Nephron progenitor cell (in vitro differentiated cells): ENCODE results near the gene NKX2-3.

Experiments used
- DNase-seq: peaks from one replicate; pipeline ENCODE4 v3.0.0; 2021
- H3K27ac Mint-ChIP-seq: 2 replicates; pipeline ENCODE4 v1.8.0; 2021; ENCODE audit warnings: mild to moderate bottlenecking, moderate library complexity, mixed read lengths
- H3K27me3 Mint-ChIP-seq: 2 replicates; pipeline ENCODE4 v1.8.0; 2021; ENCODE audit warnings: mild to moderate bottlenecking, low read depth, mixed read lengths; ENCODE audit not compliant: poor library complexity
- H3K36me3 Mint-ChIP-seq: 2 replicates; pipeline ENCODE4 v1.8.0; 2021; ENCODE audit warnings: low read depth, mixed read lengths
- H3K4me1 Mint-ChIP-seq: 2 replicates; pipeline ENCODE4 v1.8.0; 2021; ENCODE audit warnings: mixed read lengths
- H3K4me3 Mint-ChIP-seq: 2 replicates; pipeline ENCODE4 v1.8.0; 2021; ENCODE audit warnings: mild to moderate bottlenecking, moderate library complexity, mixed read lengths
- H3K9me3 Mint-ChIP-seq: 2 replicates; pipeline ENCODE4 v1.8.0; 2021; ENCODE audit warnings: mild to moderate bottlenecking, moderate library complexity, mixed read lengths
- TF ChIP-seq, protein P1 (sequence below): fragments of 200-600 bp; sonication (generic); IDR thresholded peaks from 2 replicates; pipeline ENCODE4 v1.5.0; 2021; ENCODE audit warnings: antibody characterized with exemption

NKX2-3 gene

DNA sequence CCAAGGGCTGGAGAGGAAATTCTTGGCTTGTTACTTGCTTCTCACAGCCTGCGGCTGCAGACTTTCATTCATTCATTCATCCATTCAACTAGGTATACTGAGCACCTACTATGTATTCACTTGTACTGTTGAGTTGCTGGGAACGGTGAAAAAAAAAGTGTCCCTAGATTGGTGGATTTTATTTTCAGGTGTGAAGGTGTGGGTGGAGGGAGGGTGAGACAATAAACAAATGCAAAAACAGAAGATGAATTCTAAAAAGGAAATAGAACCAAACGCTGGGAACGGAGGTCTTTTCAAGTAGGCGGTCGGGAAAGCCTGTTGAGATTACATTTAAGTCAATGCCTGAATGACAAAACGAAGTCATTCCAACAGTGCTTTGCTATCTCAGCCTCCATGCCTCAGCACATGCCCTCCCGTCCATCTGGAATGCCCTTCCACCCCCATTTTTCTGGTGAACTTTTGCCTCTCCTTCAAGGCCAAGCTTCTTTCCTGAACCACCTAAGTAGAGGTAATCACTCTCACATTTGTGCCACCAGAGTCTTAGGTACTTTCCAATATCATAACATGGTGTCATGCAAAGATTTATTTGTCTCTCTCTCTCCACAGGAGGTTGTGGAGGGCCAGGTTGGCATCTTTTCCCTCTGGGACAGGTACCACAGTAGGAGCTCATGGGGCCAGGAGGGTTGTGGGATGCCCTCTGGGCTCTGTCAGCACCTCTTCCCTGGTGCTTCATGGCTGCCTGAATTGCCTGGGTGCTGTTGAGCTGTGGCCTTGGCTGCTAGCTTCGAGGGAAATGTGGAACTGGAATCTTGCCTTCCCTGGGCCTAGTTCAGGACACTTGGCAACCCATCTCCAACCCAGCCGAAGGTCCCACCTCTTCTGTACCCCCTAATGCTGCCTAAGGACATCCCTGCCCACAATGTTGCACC is 5.5 kb downstream of the NKX2-3 start:
- no peak overlapping the region for H3K4me3 Mint-ChIP-seq
- no peak overlapping the region for H3K27ac Mint-ChIP-seq
- TF ChIP-seq, protein P1, sequence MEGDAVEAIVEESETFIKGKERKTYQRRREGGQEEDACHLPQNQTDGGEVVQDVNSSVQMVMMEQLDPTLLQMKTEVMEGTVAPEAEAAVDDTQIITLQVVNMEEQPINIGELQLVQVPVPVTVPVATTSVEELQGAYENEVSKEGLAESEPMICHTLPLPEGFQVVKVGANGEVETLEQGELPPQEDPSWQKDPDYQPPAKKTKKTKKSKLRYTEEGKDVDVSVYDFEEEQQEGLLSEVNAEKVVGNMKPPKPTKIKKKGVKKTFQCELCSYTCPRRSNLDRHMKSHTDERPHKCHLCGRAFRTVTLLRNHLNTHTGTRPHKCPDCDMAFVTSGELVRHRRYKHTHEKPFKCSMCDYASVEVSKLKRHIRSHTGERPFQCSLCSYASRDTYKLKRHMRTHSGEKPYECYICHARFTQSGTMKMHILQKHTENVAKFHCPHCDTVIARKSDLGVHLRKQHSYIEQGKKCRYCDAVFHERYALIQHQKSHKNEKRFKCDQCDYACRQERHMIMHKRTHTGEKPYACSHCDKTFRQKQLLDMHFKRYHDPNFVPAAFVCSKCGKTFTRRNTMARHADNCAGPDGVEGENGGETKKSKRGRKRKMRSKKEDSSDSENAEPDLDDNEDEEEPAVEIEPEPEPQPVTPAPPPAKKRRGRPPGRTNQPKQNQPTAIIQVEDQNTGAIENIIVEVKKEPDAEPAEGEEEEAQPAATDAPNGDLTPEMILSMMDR = no peak
- peaks cover 98% of the 10 kb centered on the region for H3K27me3 Mint-ChIP-seq
- no peaks in the 10 kb centered on the region for H3K9me3 Mint-ChIP-seq
- H3K4me1 Mint-ChIP-seq = peaks cover 9% of the 10 kb centered on the region
- no peaks in the 10 kb centered on the region for H3K36me3 Mint-ChIP-seq
- DNase-seq = no peak

DNA sequence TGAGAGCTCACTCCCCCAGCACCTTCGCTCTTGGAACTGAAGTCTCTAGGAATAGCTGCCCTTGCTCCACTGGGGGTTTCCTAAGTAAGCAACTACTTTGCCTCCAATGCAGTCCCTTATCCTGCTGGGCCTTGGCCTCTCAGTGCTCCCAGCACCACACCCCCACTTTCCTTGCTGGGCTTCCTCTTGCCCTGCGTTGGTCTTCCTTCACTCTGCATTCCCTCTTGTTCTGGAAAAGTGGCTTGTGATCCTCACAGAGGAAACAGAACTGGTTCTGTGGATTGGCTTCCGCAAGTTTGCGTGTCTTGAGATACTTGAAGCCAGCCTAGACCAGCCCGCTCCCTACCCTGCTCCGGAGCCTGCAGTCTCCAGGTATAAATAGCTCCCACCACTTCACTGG is 6.4 kb downstream of the NKX2-3 start:
- Mint-ChIP-seq H3K36me3 (no peaks in the 10 kb centered on the region), H3K4me3 (no peak overlapping the region), H3K27me3 (peaks cover 98% of the 10 kb centered on the region), H3K4me1 (peaks cover 9% of the 10 kb centered on the region), H3K27ac (no peak overlapping the region), H3K9me3 (no peaks in the 10 kb centered on the region)
- no peak for DNase-seq
- TF ChIP-seq, protein P1 = no peak

DNA sequence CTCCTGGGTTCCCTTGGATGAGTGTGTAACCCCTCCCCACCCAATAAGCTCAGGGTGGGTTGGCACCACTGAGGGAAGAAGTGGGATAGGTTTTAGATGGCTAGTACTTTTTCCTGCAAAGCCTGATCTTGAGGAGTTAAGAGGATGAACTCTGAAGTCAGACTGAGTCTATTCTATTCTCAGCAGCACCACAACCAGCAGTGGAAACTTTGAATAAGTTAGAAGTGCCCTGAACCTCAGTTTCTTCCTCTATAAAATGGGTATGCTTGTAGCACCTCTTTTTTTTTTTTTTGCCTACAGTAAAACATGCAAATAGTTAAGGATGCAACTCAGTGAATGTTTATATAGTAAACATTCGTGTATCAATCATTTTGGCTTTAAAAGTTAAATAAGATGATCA is 7.1 kb downstream of the NKX2-3 start:
- peaks cover 98% of the 10 kb centered on the region for H3K27me3 Mint-ChIP-seq
- no peaks in the 10 kb centered on the region for H3K9me3 Mint-ChIP-seq
- TF ChIP-seq, protein P1 = no peak
- H3K4me1 Mint-ChIP-seq = peaks cover 4% of the 10 kb centered on the region
- no peaks in the 10 kb centered on the region for H3K36me3 Mint-ChIP-seq
- no peak for DNase-seq
- H3K27ac Mint-ChIP-seq = no peak overlapping the region
- H3K4me3 Mint-ChIP-seq = no peak overlapping the region

DNA sequence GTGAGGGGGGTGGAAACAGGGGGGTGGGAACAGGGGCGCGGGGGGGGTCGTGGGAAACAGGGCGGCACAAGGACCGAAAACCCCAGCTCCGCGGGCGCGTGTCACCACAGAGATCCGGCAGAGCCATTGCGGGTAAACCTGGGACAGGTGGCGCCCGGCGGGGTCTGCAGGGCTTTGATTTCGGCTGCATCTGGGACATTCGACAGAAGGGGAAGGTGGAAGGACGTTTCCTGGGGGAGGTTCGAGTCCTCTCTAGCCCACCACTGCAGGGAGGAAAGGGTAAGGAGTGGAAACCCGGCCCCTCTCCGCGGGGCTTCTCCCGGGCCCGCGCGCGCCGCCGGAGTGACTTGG is 7.5 kb downstream of the NKX2-3 start:
- Mint-ChIP-seq H3K36me3 (no peaks in the 10 kb centered on the region), H3K9me3 (no peaks in the 10 kb centered on the region), H3K4me1 (peaks cover 4% of the 10 kb centered on the region), H3K27ac (no peak overlapping the region), H3K4me3 (no peak overlapping the region), H3K27me3 (peaks cover 99% of the 10 kb centered on the region)
- no peak for DNase-seq
- TF ChIP-seq, protein P1 = no peak

DNA sequence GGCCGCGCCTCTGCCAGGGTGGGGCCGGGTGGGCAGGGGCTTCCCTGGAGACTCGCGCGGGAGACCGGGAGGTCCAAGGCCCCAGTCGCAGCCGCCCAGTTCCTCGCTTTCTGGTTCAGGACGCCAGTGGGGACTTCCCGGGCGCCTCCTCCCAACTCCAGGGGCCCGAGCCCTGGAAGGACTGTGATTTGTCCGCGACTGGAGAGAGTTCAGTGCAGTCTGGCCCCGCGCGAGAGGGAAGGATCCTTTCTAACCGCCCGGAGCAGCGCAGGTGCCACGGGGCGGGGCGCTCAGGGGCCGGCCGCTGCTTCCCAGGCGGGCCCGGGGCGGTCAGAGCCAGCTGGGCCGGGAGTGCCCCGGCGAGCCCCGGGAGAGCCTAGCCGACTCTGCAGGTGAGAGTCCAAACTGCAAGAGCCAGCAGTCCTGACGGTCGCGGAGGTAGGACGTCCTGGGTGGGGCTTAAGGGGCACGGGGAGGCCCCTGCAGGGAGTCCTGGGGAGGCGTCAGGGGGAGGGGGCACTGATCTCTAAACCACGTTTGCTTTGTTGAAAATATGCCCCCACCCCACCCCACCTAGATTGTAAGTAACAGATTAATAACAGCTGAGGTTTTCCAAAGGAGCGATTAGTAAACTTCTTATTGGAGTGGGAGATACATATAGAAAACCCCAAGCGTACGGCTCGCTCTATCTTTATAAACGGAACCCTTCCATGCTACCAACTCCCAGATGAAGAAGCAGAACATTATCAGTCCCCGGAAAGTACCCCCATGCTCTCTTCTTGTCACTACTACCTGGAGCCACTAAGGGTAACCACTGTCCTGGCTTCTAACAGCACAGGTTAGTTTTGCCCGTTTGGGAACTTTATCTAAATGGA is 8.2 kb downstream of the NKX2-3 start:
- no peaks in the 10 kb centered on the region for H3K9me3 Mint-ChIP-seq
- H3K4me3 Mint-ChIP-seq = no peak overlapping the region
- peaks cover 4% of the 10 kb centered on the region for H3K4me1 Mint-ChIP-seq
- no peak for DNase-seq
- H3K27ac Mint-ChIP-seq = no peak overlapping the region
- no peaks in the 10 kb centered on the region for H3K36me3 Mint-ChIP-seq
- TF ChIP-seq, protein P1 = no peak
- peaks cover 100% of the 10 kb centered on the region for H3K27me3 Mint-ChIP-seq
